Epithelial cell of proximal tubule (primary cell): ENCODE measurements around the gene RHBDD3. TPM values are rescaled to one million over a fixed set of nuclear protein-coding genes. Genes with fewer than 3 reads are reported as not detected.

Source experiments
- DNase-seq: peaks from one replicate; pipeline ENCODE4 v3.0.0-alpha.2; 2011; ENCODE audit warnings: low read depth
- H3K4me3 ChIP-seq: 2 replicates; pipeline ENCODE4 v1.5.1; 2011; ENCODE audit warnings: low read depth, mild to moderate bottlenecking, low read length
- CTCF ChIP-seq: conservative IDR thresholded peaks from 2 replicates; pipeline ENCODE4 v1.5.1; 2012; ENCODE audit warnings: low read depth, mild to moderate bottlenecking, low read length
- total RNA-seq: library from RNA; depleted of rRNA; stranded (reverse); fragments of >200 nt; gene quantifications from 2 replicates; pipeline ENCODE4 v1.2.3, GENCODE V29; 2015

Gene RHBDD3
- total RNA-seq, 1 donor from 2014 or later = 28.2 TPM

GRCh38 chr22:29302681-29303465, 35.1 kb upstream of the RHBDD3 start:
- DNase-seq = no peak
- H3K4me3 ChIP-seq = no peak overlapping the region
- TF ChIP-seq CTCF = no peak

DNA sequence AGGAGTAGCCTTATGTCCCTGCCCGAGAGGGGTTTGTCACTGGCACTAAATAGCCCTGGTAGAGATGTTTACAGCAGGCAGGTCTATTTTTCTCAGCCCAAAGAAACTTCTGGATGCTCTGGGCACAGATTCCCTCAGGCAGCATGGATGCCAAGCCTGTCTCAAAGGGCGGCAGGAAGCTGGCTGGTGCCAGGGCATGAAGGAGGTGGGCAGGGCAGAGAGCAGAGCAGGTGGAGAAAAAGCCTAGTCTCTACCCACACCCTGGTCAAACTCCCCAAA, 34.6 kb upstream of the RHBDD3 start:
- no peak for DNase-seq
- H3K4me3 ChIP-seq = no peak overlapping the region
- no peak for TF ChIP-seq CTCF

GRCh38 chr22:29301716-29302401, 34.1 kb upstream of the RHBDD3 start:
- TF ChIP-seq CTCF = no peak

DNA sequence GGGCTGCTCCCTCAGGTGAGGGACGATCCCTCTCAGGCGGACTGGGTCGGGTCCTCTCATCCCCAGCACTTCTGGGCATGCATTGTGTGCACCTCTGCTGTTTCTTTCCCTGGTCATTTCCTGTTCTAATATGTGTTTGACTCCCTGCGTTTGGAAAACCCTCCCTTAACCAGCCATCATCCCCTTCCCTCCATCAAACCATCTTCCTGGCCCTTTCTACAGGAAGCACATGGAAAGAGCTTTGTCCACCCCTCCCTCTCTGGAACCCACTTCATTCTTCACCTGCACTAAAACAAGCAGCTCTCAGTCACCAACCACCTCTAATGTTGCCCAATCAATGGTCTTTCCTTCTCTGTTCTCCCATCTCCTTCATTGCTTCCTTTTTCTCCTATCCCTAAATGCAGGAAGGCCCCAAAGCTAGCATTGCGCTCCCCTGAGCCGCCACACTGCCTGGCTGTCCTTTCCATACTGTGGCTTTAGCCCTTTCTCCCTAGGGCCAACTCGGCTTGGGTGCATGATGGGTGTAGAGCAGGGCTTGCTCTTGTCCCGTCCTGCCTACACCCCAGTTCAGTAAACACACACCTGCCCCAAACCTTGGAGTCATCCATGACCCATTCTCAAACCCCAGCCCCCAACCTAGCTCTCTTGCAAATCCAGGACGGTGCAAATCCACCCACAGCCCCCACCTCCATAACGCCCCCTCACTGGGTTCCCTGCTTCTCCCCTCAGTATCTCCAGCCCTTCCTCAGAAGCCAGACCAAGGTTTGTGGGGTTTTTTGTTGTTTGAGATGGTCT, 33.2 kb upstream of the RHBDD3 start:
- no peak overlapping the region for H3K4me3 ChIP-seq
- no peak for DNase-seq
- TF ChIP-seq CTCF = no peak

More at GRCh38 chr22:29301716-29302401, 34.1 kb upstream of the RHBDD3 start:
- DNase-seq = no peak
- no peak overlapping the region for H3K4me3 ChIP-seq

GRCh38 chr22:29300467-29300806, 32.7 kb upstream of the RHBDD3 start:
- TF ChIP-seq CTCF = no peak
- no peak for DNase-seq
- H3K4me3 ChIP-seq = no peak overlapping the region

DNA sequence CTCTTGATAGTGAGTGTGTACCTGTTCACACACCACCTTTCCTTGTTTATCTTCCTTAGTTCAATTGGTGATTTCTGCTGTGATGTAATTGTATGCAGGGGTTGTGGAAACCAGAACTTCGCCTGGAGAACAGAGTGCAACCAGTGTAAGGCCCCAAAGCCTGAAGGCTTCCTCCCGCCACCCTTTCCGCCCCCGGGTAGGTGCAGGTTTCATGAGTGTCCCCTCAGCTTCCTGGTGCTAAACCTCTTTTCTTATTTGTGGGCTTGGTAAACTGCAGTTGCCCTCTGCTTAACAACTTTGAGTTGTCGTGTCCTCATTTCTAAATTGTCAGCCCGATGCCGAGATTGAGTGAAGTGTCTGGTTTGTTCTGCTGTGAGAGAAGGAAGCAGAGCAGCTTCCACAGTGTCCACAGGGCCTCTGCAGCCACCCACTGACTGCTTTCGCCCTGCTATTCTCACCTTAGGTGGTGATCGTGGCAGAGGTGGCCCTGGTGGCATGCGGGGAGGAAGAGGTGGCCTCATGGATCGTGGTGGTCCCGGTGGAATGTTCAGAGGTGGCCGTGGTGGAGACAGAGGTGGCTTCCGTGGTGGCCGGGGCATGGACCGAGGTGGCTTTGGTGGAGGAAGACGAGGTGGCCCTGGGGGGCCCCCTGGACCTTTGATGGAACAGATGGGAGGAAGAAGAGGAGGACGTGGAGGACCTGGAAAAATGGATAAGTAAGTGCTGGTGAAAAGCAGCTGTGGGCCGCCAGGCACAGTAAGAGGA, 31.5 kb upstream of the RHBDD3 start:
- no peak for DNase-seq
- no peak overlapping the region for H3K4me3 ChIP-seq
- TF ChIP-seq CTCF = no peak
